Neural cell (in vitro differentiated cells): ENCODE data around the gene COL4A2. TPM values are rescaled to one million over a fixed set of nuclear protein-coding genes. Genes with fewer than 3 reads are reported as not detected.

Experiments
- H2AFZ ChIP-seq: fragments of 200-600, 300-800 bp; sonication (generic), shearing (Covaris generic); 2 replicates; pipeline ENCODE4 v1.6.0; 2014; ENCODE audit warnings: low read depth, mild to moderate bottlenecking, antibody characterized with exemption, low read length, moderate library complexity
- H3F3A ChIP-seq: fragments of 200-600 bp; shearing (Covaris generic); 2 replicates; pipeline ENCODE4 v1.6.1; 2016; ENCODE audit warnings: mild to moderate bottlenecking, moderate library complexity, mixed read lengths, antibody characterized with exemption, low read length; ENCODE audit not compliant: insufficient read depth, poor library complexity, severe bottlenecking
- H3K27ac ChIP-seq: fragments of 200-600, 300-800 bp; sonication (generic), shearing (Covaris generic); 2 replicates; pipeline ENCODE4 v1.5.1; 2014; ENCODE audit warnings: mild to moderate bottlenecking, low read length, moderate library complexity
- H3K27me3 ChIP-seq: fragments of 300-800, 200-600 bp; sonication (generic), shearing (Covaris generic); 2 replicates; pipeline ENCODE4 v1.6.0; 2014; ENCODE audit warnings: mild to moderate bottlenecking, low read depth, low read length, moderate library complexity; ENCODE audit not compliant: insufficient read depth
- H3K36me3 ChIP-seq: fragments of 300-800, 200-600 bp; sonication (generic), shearing (Covaris generic); 2 replicates; pipeline ENCODE4 v1.5.1; 2014; ENCODE audit warnings: mild to moderate bottlenecking, antibody characterized with exemption, low read length, moderate library complexity; ENCODE audit not compliant: insufficient read depth
- H3K4me2 ChIP-seq: fragments of 300-800, 200-600 bp; sonication (generic), shearing (Covaris generic); 2 replicates; pipeline ENCODE4 v1.6.0; 2014; ENCODE audit warnings: mild to moderate bottlenecking, low read length
- H3K4me3 ChIP-seq: fragments of 300-800, 200-600 bp; sonication (generic), shearing (Covaris generic); 2 replicates; pipeline ENCODE4 v1.5.1; 2014; ENCODE audit warnings: mild to moderate bottlenecking, low read length, moderate library complexity
- H3K79me2 ChIP-seq: fragments of 200-600 bp; shearing (Covaris generic); replicated peaks from 2 replicates; pipeline ENCODE4 v1.6.0; 2014; ENCODE audit warnings: mild to moderate bottlenecking, low read length, moderate library complexity; ENCODE audit not compliant: insufficient read depth
- H3K9ac ChIP-seq: fragments of 300-800, 200-600 bp; sonication (generic), shearing (Covaris generic); 2 replicates; pipeline ENCODE4 v1.6.1; 2016; ENCODE audit warnings: mild to moderate bottlenecking, low read length, mixed read lengths
- H3K9me2 ChIP-seq: fragments of 200-600 bp; shearing (Covaris generic); 2 replicates; pipeline ENCODE4 v1.6.1; 2016; ENCODE audit warnings: mild to moderate bottlenecking, low read length, mixed read lengths; ENCODE audit not compliant: insufficient read depth
- H3K9me3 ChIP-seq: fragments of 200-600, 300-800 bp; sonication (generic), shearing (Covaris generic); 2 replicates; pipeline ENCODE4 v1.6.1; 2016; ENCODE audit warnings: mild to moderate bottlenecking, mixed run types, low read length, moderate library complexity, mixed read lengths
- H4K20me1 ChIP-seq: fragments of 200-600 bp; shearing (Covaris generic); 2 replicates; pipeline ENCODE4 v1.6.1; 2016; ENCODE audit warnings: mild to moderate bottlenecking, mixed run types; ENCODE audit not compliant: insufficient read depth
- EP300 ChIP-seq: fragments of 450-650 bp; conservative IDR thresholded peaks from 2 replicates; pipeline ENCODE4 v1.6.1; 2014; ENCODE audit warnings: antibody characterized with exemption, mild to moderate bottlenecking, moderate library complexity; ENCODE audit not compliant: poor library complexity, severe bottlenecking
- EZH2 ChIP-seq: fragments of 200-600, 300-800 bp; shearing (Covaris generic), sonication (generic); IDR thresholded peaks from 2 replicates; pipeline ENCODE4 v1.6.1; 2014; ENCODE audit warnings: antibody characterized with exemption, low read length, borderline replicate concordance, mild to moderate bottlenecking; ENCODE audit not compliant: insufficient read depth, poor library complexity, severe bottlenecking
- MXI1 ChIP-seq: fragments of 450-650 bp; conservative IDR thresholded peaks from 2 replicates; pipeline ENCODE4 v1.6.1; 2014; ENCODE audit warnings: antibody characterized with exemption, mild to moderate bottlenecking; ENCODE audit not compliant: poor library complexity, severe bottlenecking
- POLR2AphosphoS5 ChIP-seq: IDR thresholded peaks from 2 replicates; pipeline ENCODE4 v1.6.1; 2012
- RAD21 ChIP-seq: fragments of 450-650 bp; conservative IDR thresholded peaks from 2 replicates; pipeline ENCODE4 v1.6.1; 2014; ENCODE audit warnings: antibody characterized with exemption, mild to moderate bottlenecking, moderate library complexity
- SMC3 ChIP-seq: fragments of 450-650 bp; conservative IDR thresholded peaks from 2 replicates; pipeline ENCODE4 v1.6.1; 2014; ENCODE audit warnings: antibody characterized with exemption, mild to moderate bottlenecking, moderate library complexity; ENCODE audit not compliant: poor library complexity
- TAF1 ChIP-seq: IDR thresholded peaks from 2 replicates; pipeline ENCODE4 v1.6.1; 2012; ENCODE audit warnings: low read depth
- polyA plus RNA-seq: library from polyadenylated mRNA; depleted of rRNA; stranded (reverse); fragments of >200 nt; gene quantifications from 2 replicates; pipeline ENCODE4 v1.2.3, GENCODE V29; 2014
- TF ChIP-seq, protein P1 (sequence below): IDR thresholded peaks from 2 replicates; pipeline ENCODE4 v1.6.1; 2012; ENCODE audit warnings: borderline replicate concordance
- TF ChIP-seq, protein P2 (sequence below): fragments of 450-650 bp; IDR thresholded peaks from 2 replicates; pipeline ENCODE4 v1.5.1; 2014; ENCODE audit warnings: antibody characterized with exemption, mild to moderate bottlenecking, moderate library complexity; ENCODE audit not compliant: poor library complexity, severe bottlenecking

Gene COL4A2
- polyA plus RNA-seq, 1 donor from 2014 or later = 30.8 TPM

GRCh38 chr13:110399801-110400200, 92.7 kb downstream of the COL4A2 start:
- Histone ChIP-seq H3K27me3 (no peaks in the 10 kb centered on the region), H3K4me2 (no peak overlapping the region), H3K4me3 (no peak overlapping the region), H2AFZ (no peak overlapping the region), H3K9me3 (no peaks in the 10 kb centered on the region), H3K9me2 (no peaks in the 10 kb centered on the region), H3F3A (no peaks in the 10 kb centered on the region), H3K79me2 (no peaks in the 10 kb centered on the region), H4K20me1 (no peaks in the 10 kb centered on the region), H3K36me3 (no peaks in the 10 kb centered on the region), H3K27ac (no peak overlapping the region), H3K9ac (no peak overlapping the region)
- TF ChIP-seq SMC3 (no peak), EZH2 (no peak), EP300 (no peak), MXI1 (no peak), TAF1 (no peak), RAD21 (no peak), POLR2AphosphoS5 (no peak)
- TF ChIP-seq, protein P1, sequence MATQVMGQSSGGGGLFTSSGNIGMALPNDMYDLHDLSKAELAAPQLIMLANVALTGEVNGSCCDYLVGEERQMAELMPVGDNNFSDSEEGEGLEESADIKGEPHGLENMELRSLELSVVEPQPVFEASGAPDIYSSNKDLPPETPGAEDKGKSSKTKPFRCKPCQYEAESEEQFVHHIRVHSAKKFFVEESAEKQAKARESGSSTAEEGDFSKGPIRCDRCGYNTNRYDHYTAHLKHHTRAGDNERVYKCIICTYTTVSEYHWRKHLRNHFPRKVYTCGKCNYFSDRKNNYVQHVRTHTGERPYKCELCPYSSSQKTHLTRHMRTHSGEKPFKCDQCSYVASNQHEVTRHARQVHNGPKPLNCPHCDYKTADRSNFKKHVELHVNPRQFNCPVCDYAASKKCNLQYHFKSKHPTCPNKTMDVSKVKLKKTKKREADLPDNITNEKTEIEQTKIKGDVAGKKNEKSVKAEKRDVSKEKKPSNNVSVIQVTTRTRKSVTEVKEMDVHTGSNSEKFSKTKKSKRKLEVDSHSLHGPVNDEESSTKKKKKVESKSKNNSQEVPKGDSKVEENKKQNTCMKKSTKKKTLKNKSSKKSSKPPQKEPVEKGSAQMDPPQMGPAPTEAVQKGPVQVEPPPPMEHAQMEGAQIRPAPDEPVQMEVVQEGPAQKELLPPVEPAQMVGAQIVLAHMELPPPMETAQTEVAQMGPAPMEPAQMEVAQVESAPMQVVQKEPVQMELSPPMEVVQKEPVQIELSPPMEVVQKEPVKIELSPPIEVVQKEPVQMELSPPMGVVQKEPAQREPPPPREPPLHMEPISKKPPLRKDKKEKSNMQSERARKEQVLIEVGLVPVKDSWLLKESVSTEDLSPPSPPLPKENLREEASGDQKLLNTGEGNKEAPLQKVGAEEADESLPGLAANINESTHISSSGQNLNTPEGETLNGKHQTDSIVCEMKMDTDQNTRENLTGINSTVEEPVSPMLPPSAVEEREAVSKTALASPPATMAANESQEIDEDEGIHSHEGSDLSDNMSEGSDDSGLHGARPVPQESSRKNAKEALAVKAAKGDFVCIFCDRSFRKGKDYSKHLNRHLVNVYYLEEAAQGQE = no peak
- TF ChIP-seq, protein P2, sequence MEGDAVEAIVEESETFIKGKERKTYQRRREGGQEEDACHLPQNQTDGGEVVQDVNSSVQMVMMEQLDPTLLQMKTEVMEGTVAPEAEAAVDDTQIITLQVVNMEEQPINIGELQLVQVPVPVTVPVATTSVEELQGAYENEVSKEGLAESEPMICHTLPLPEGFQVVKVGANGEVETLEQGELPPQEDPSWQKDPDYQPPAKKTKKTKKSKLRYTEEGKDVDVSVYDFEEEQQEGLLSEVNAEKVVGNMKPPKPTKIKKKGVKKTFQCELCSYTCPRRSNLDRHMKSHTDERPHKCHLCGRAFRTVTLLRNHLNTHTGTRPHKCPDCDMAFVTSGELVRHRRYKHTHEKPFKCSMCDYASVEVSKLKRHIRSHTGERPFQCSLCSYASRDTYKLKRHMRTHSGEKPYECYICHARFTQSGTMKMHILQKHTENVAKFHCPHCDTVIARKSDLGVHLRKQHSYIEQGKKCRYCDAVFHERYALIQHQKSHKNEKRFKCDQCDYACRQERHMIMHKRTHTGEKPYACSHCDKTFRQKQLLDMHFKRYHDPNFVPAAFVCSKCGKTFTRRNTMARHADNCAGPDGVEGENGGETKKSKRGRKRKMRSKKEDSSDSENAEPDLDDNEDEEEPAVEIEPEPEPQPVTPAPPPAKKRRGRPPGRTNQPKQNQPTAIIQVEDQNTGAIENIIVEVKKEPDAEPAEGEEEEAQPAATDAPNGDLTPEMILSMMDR = no peak

- Histone ChIP-seq H3K79me2 (no peaks in the 10 kb centered on the region), H3F3A (no peaks in the 10 kb centered on the region), H3K9me2 (no peaks in the 10 kb centered on the region), H3K27ac (no peak overlapping the region), H3K9me3 (no peaks in the 10 kb centered on the region), H3K9ac (no peak overlapping the region), H3K4me3 (no peak overlapping the region), H3K4me2 (no peak overlapping the region), H2AFZ (no peak overlapping the region), H3K36me3 (no peaks in the 10 kb centered on the region), H3K27me3 (no peaks in the 10 kb centered on the region), H4K20me1 (no peaks in the 10 kb centered on the region)
- TF ChIP-seq RAD21 (no peak), EP300 (no peak), TAF1 (no peak), SMC3 (no peak), POLR2AphosphoS5 (no peak), EZH2 (no peak), MXI1 (no peak)
- TF ChIP-seq, protein P2 = no peak
- TF ChIP-seq, protein P1 = no peak
Observed at GRCh38 chr13:110400786-110401533, 93.9 kb downstream of the COL4A2 start.
